Nephron (organoid): ENCODE data around the gene PDZD4.

ENCODE experiments used
- H3K27ac Mint-ChIP-seq, 3 experiments: 2 replicates each; pipeline ENCODE4 v1.8.0; 2020; ENCODE audit warnings: mixed read lengths in 3 of 3, mild to moderate bottlenecking in 2 of 3, moderate library complexity in 1 of 3
- H3K27me3 Mint-ChIP-seq: 2 replicates; pipeline ENCODE4 v1.8.0; 2021; ENCODE audit warnings: low read depth, mild to moderate bottlenecking, moderate library complexity, mixed read lengths
- H3K36me3 Mint-ChIP-seq: 2 replicates; pipeline ENCODE4 v1.8.0; 2020; ENCODE audit warnings: low read depth, mixed read lengths
- H3K4me1 Mint-ChIP-seq: 2 replicates; pipeline ENCODE4 v1.8.0; 2020; ENCODE audit warnings: mixed read lengths
- H3K4me3 Mint-ChIP-seq, 3 experiments: 2 replicates each; pipeline ENCODE4 v1.8.0; 2020; ENCODE audit warnings: mild to moderate bottlenecking in 3 of 3, mixed read lengths in 3 of 3, moderate library complexity in 2 of 3
- H3K9me3 Mint-ChIP-seq: 2 replicates; pipeline ENCODE4 v1.8.0; 2020; ENCODE audit warnings: mixed read lengths
- CTCF ChIP-seq, 3 experiments: fragments of 200-600 bp; sonication (generic); IDR thresholded peaks; one replicate each; pipeline ENCODE4 v1.5.0; 2021; ENCODE audit warnings: antibody characterized with exemption in 3 of 3; ENCODE audit not compliant: unreplicated experiment in 3 of 3

PDZD4 gene

GRCh38 chrX:153865685-153866084 is 35.3 kb upstream of the PDZD4 start:
- Mint-ChIP-seq H3K4me1 (no peaks in the 10 kb centered on the region), H3K36me3 (peaks cover 9% of the 10 kb centered on the region), H3K27me3 (peaks cover 7% of the 10 kb centered on the region), H3K9me3 (peaks cover 7% of the 10 kb centered on the region), H3K4me3 (no peak overlapping the region), H3K27ac (no peak overlapping the region)
- no peak for TF ChIP-seq CTCF (IDR thresholded peaks at IDR 0.05; ENCODE audit: unreplicated experiment in 3 of 3)

GRCh38 chrX:153865321-153865580 is 34.9 kb upstream of the PDZD4 start:
- Mint-ChIP-seq H3K36me3 (peaks cover 9% of the 10 kb centered on the region), H3K27ac (no peak overlapping the region), H3K9me3 (peaks cover 7% of the 10 kb centered on the region), H3K27me3 (peaks cover 7% of the 10 kb centered on the region), H3K4me3 (no peak overlapping the region), H3K4me1 (no peaks in the 10 kb centered on the region)
- TF ChIP-seq CTCF (IDR thresholded peaks at IDR 0.05; ENCODE audit: unreplicated experiment in 3 of 3): no peak

GRCh38 chrX:153864561-153865320 is 34.4 kb upstream of the PDZD4 start:
- Mint-ChIP-seq H3K36me3 (peaks cover 9% of the 10 kb centered on the region), H3K4me1 (no peaks in the 10 kb centered on the region), H3K4me3 (no peak overlapping the region), H3K27ac (no peak overlapping the region), H3K9me3 (peaks cover 7% of the 10 kb centered on the region), H3K27me3 (peaks cover 7% of the 10 kb centered on the region)
- TF ChIP-seq CTCF (IDR thresholded peaks at IDR 0.05; ENCODE audit: unreplicated experiment in 3 of 3): no peak

GRCh38 chrX:153864101-153864500 is 33.8 kb upstream of the PDZD4 start:
- no peak for TF ChIP-seq CTCF (IDR thresholded peaks at IDR 0.05; ENCODE audit: unreplicated experiment in 3 of 3)
- peaks cover 7% of the 10 kb centered on the region for H3K36me3 Mint-ChIP-seq

GRCh38 chrX:153863251-153863991 is 33.1 kb upstream of the PDZD4 start:
- Mint-ChIP-seq H3K36me3 (peaks cover 5% of the 10 kb centered on the region), H3K4me3 (no peak overlapping the region), H3K27ac (no peak overlapping the region), H3K27me3 (peaks cover 7% of the 10 kb centered on the region), H3K9me3 (peaks cover 10% of the 10 kb centered on the region), H3K4me1 (no peaks in the 10 kb centered on the region)
- TF ChIP-seq CTCF (IDR thresholded peaks at IDR 0.05; ENCODE audit: unreplicated experiment in 3 of 3): no peak

More at GRCh38 chrX:153864101-153864500, 33.8 kb upstream of the PDZD4 start:
- Mint-ChIP-seq H3K27me3 (peaks cover 7% of the 10 kb centered on the region), H3K4me3 (no peak overlapping the region), H3K9me3 (peaks cover 10% of the 10 kb centered on the region), H3K27ac (no peak overlapping the region), H3K4me1 (no peaks in the 10 kb centered on the region)
